SH-SY5Y (cell line): ENCODE measurements around the gene CCDC102B.

Source experiments
- GATA2 ChIP-seq: IDR thresholded peaks from 2 replicates; pipeline ENCODE4 v1.6.1; 2011; ENCODE audit warnings: mild to moderate bottlenecking, low read depth, low read length
- GATA3 ChIP-seq: IDR thresholded peaks from 2 replicates; pipeline ENCODE4 v1.6.1; 2011; ENCODE audit warnings: low read depth, mild to moderate bottlenecking, low read length, moderate library complexity

DNA sequence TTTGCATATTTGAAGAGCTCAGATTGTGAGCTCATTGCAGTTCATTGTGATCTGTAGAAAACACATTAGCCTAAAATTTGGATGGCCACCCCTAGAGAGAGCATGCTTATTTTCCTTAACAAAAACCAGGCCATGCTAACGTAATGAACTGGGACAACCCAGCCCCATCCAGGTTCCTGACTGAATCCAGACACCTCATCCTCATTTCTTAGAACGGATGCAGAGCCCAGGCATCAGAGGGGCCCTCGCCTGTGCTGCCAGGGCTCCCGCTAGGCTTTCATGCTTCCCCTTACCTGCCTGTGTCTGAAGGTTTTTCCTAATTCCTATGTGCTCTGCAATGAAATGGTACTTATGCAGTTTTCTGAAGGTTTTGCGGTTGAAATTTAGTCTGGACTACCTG, 171.1 kb downstream of the CCDC102B start:
- TF ChIP-seq GATA2 (no peak), GATA3 (no peak)
